ENCODE data around the gene ADGRA3.
A peak's percentile ranks its signal among the peaks of the same experiment; 100 is the strongest.
"Not testable (repeated sequence)": the region's sequence is repeated elsewhere in the genome, so short reads cannot be mapped to it uniquely, and the experiment has no call there.

ADGRA3 gene

GRCh38 chr4:22482250-22483127 is 33.4 kb downstream of the ADGRA3 start:
- TF ChIP-seq, protein P1, sequence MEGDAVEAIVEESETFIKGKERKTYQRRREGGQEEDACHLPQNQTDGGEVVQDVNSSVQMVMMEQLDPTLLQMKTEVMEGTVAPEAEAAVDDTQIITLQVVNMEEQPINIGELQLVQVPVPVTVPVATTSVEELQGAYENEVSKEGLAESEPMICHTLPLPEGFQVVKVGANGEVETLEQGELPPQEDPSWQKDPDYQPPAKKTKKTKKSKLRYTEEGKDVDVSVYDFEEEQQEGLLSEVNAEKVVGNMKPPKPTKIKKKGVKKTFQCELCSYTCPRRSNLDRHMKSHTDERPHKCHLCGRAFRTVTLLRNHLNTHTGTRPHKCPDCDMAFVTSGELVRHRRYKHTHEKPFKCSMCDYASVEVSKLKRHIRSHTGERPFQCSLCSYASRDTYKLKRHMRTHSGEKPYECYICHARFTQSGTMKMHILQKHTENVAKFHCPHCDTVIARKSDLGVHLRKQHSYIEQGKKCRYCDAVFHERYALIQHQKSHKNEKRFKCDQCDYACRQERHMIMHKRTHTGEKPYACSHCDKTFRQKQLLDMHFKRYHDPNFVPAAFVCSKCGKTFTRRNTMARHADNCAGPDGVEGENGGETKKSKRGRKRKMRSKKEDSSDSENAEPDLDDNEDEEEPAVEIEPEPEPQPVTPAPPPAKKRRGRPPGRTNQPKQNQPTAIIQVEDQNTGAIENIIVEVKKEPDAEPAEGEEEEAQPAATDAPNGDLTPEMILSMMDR (IDR thresholded peaks at IDR 0.05; ENCODE audit: insufficient read depth, low read depth, low read length, missing control alignments): no peak
- no peak for DNase-seq (ENCODE audit: low read depth)
- no peak overlapping the region for H3K4me3 ChIP-seq (ENCODE audit: low read depth, low read length)

DNA sequence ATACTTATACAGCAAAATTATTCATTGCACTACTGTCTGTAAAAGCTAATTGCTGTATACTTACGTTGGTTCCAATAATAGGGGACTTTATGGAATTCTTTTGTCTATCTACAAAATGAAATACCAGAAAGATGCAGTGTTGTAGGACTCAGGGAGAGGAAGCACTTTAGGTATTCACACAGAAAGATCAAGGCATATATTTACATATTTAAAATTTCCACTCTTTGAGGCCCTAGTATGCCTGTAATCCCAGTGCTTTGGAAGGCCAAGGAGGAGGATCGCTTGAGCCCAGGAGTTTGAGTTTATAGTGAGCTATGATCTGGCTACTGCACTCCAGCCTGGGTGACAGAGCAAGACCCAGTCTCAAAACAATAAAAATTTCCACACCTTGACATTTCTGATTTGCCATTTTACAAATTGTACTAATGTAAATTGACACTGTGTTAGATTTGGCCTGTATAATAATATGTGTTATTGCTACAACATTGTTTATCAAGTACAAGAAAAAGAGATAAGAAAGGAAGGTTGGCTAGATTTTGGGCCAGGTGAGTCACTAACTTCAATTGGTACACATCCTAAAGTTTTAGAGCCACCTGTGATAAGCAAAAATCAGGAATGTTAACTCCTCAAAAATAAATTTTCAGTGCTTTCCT is 35.1 kb downstream of the ADGRA3 start:
- TF ChIP-seq, protein P1 (IDR thresholded peaks at IDR 0.05; ENCODE audit: insufficient read depth, low read depth, low read length, missing control alignments): no peak
- no peak overlapping the region for H3K4me3 ChIP-seq (ENCODE audit: low read depth, low read length)
- DNase-seq (ENCODE audit: low read depth): no peak

- DNase-seq (ENCODE audit: low read depth): peak; percentile 58
- TF ChIP-seq, protein P1 (IDR thresholded peaks at IDR 0.05; ENCODE audit: insufficient read depth, low read depth, low read length, missing control alignments): no peak
- no peak overlapping the region for H3K4me3 ChIP-seq (ENCODE audit: low read depth, low read length)
Measured at GRCh38 chr4:22478426-22478825, 37.4 kb downstream of the ADGRA3 start.

DNA sequence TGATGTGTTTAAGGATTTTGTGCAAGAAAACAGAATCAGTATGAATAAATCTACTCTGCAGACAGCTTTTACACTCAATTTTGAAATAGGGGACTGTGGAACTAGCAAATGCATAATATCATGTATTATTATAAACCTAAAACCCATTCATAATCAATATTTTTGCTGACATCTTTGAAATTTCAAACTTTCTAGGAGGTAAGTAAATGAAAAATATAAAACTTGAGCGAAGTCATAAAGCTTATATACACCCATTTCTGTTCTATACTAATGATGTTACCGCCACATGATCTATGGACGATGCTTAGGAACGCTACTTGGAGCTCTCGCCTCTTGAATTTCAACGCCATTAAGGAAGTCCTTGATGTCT is 38.1 kb downstream of the ADGRA3 start:
- peak overlapping the region; percentile 17; the same call in 1 of the 2 replicates for H3K4me3 ChIP-seq (ENCODE audit: low read depth, low read length)
- no peak for DNase-seq (ENCODE audit: low read depth)
- TF ChIP-seq, protein P1 (IDR thresholded peaks at IDR 0.05; ENCODE audit: insufficient read depth, low read depth, low read length, missing control alignments): no peak

GRCh38 chr4:22477136-22477812 is 38.6 kb downstream of the ADGRA3 start:
- peak; percentile 40 for DNase-seq (ENCODE audit: low read depth)
- TF ChIP-seq, protein P1 (IDR thresholded peaks at IDR 0.05; ENCODE audit: insufficient read depth, low read depth, low read length, missing control alignments): no peak
- H3K4me3 ChIP-seq (ENCODE audit: low read depth, low read length): peak overlapping the region; percentile 17; the same call in 1 of the 2 replicates

DNA sequence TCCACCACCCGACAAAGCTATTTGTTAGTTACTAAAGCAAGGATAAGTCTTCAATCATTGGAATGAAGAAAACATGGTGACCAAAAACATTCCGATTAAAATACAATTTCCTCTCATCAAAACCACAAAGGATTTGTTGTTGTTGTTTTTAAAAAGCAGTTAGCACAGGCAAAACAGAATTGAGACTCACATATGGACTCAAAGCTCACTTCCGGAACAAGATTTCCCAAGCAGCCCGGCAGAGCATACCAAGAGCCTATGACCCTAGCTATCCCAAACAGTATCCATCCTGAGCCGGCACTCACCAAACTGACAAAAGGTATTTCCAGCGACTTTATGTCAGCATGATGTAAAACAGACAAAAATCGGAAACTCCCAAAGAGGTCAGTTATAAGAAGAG is 39.9 kb downstream of the ADGRA3 start:
- no peak for DNase-seq (ENCODE audit: low read depth)
- TF ChIP-seq, protein P1 (IDR thresholded peaks at IDR 0.05; ENCODE audit: insufficient read depth, low read depth, low read length, missing control alignments): no peak
- no peak overlapping the region for H3K4me3 ChIP-seq (ENCODE audit: low read depth, low read length)

- DNase-seq (ENCODE audit: low read depth); H3K4me3 ChIP-seq (ENCODE audit: low read depth, low read length): not testable (repeated sequence)
Measured at GRCh38 chr4:22475311-22475646, 40.6 kb downstream of the ADGRA3 start.
